Vagina (tissue), 2 donors: ENCODE data around the gene MPRIP. TPM values are rescaled to one million over a fixed set of nuclear protein-coding genes. Genes with fewer than 3 reads are reported as not detected.
"Not testable (repeated sequence)": the region's sequence is repeated elsewhere in the genome, so short reads cannot be mapped to it uniquely, and the experiment has no call there.

Experiments
- DNase-seq, 2 donors: peaks; one replicate each; pipeline ENCODE4 v3.0.0-alpha.2; 2017; ENCODE audit errors: extremely low spot score in 2 of 2
- H3K27ac ChIP-seq: fragments of 200-600 bp; sonication (generic); one replicate; pipeline ENCODE4 v1.5.1; 2019
- H3K27me3 ChIP-seq: fragments of 200-600 bp; sonication (generic); one replicate; pipeline ENCODE4 v1.5.1; 2019
- H3K36me3 ChIP-seq, 2 donors: fragments of 200-600 bp; sonication (generic); one replicate each; pipeline ENCODE4 v1.5.1; 2017 to 2019
- H3K4me1 ChIP-seq: fragments of 200-600 bp; sonication (generic); one replicate; pipeline ENCODE4 v1.5.1; 2019
- H3K4me3 ChIP-seq, 2 donors: fragments of 200-600 bp; sonication (generic); 1 replicate in 1 of 2; 2 replicates in 1 of 2; pipeline ENCODE4 v1.5.1; 2016 to 2019
- H3K9me3 ChIP-seq: fragments of 200-600 bp; sonication (generic); one replicate; pipeline ENCODE4 v1.5.1; 2019
- POLR2A ChIP-seq, 2 donors: fragments of 450-650 bp; IDR thresholded peaks; one replicate each; pipeline ENCODE4 v1.6.1; 2017; ENCODE audit warnings: antibody characterized with exemption in 2 of 2, mild to moderate bottlenecking in 2 of 2, moderate library complexity in 2 of 2
- POLR2AphosphoS5 ChIP-seq, 2 donors: sonication (generic); formaldehyde crosslinking; IDR thresholded peaks; one replicate each; pipeline ENCODE4 v1.9.0; 2017; ENCODE audit warnings: antibody characterized with exemption in 2 of 2, mild to moderate bottlenecking in 2 of 2, low read depth in 1 of 2; ENCODE audit not compliant: insufficient read depth in 1 of 2
- intact Hi-C: fragments of 100-400 bp; cut with DNase I; formaldehyde crosslinking; loops from one replicate; pipeline ENCODE4 v1.15.1; 2023
- total RNA-seq: library from RNA; depleted of rRNA; stranded (reverse); fragments of >200 nt; gene quantifications from one replicate; pipeline ENCODE4 v1.2.3, GENCODE V29; 2016
- TF ChIP-seq, protein P1 (sequence below), 3 experiments: fragments of 450-650 bp in 2 of 3; fragments of 200-600 bp in 1 of 3; sonication (generic) in 1 of 3; IDR thresholded peaks; one replicate each; pipeline ENCODE4 v1.5.1; 2017 to 2019; ENCODE audit warnings: antibody characterized with exemption in 3 of 3, mild to moderate bottlenecking in 2 of 3, moderate library complexity in 2 of 3

The MPRIP gene, protein sequence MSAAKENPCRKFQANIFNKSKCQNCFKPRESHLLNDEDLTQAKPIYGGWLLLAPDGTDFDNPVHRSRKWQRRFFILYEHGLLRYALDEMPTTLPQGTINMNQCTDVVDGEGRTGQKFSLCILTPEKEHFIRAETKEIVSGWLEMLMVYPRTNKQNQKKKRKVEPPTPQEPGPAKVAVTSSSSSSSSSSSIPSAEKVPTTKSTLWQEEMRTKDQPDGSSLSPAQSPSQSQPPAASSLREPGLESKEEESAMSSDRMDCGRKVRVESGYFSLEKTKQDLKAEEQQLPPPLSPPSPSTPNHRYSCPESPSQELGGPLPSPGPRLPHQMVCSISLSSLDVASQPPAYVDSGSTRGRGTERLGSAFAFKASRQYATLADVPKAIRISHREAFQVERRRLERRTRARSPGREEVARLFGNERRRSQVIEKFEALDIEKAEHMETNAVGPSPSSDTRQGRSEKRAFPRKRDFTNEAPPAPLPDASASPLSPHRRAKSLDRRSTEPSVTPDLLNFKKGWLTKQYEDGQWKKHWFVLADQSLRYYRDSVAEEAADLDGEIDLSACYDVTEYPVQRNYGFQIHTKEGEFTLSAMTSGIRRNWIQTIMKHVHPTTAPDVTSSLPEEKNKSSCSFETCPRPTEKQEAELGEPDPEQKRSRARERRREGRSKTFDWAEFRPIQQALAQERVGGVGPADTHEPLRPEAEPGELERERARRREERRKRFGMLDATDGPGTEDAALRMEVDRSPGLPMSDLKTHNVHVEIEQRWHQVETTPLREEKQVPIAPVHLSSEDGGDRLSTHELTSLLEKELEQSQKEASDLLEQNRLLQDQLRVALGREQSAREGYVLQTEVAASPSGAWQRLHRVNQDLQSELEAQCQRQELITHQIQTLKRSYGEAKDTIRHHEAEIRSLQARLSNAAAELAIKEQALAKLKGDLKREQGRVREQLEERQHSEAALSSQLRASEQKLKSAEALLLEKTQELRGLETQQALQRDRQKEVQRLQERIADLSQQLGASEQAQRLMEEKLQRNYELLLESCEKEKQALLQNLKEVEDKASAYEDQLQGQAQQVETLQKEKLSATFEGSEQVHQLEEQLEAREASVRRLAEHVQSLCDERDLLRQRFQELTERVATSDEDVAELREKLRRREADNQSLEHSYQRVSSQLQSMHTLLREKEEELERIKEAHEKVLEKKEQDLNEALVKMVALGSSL (N-terminal part only)
- 202 TPM for total RNA-seq

DNA sequence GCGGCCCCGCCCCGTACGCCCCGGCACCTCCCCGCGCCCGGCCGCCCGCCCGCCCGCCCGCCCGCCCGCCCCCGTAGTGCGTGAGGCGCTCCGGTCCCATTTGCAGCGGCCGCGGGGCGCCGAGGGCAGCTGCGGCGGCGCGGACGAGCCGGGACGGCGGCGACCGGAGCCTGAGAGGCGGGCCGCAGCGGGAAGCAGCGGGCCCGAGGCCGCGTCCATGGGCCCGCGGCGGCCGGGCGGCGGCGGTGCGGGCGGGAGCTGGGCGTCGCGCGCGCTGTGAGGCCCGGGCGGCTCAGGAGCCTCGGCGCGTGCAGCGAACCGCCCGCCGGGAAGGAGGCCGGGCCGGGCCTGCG is at the start of gene MPRIP:
Gene MPRIP (plus strand): TSS at position 74 of the 353 bp plus-strand sequence. CDS start 392 bp downstream, outside the sequence.
- Histone ChIP-seq H3K9me3 (no peaks in the 10 kb centered on the region), H3K4me3 (peak within 1 kb of the TSS; percentile 69 to 78), H3K27me3 (no peaks in the 10 kb centered on the region), H3K4me1 (peaks cover 57% of the 10 kb centered on the region), H3K36me3 (no peaks in the 10 kb centered on the region), H3K27ac (peak within 1 kb of the TSS; percentile 88)
- intact Hi-C loops, result loop anchor here (10.0 kb wide), 1 partner anchor 62 kb away; no protein-coding TSS in a partner anchor
- TF ChIP-seq POLR2A (IDR thresholded peaks at IDR 0.05) (no peak), POLR2AphosphoS5 (IDR thresholded peaks at IDR 0.05; ENCODE audit: insufficient read depth in 1 of 2, low read depth in 1 of 2) (no peak)
- TF ChIP-seq, protein P1, sequence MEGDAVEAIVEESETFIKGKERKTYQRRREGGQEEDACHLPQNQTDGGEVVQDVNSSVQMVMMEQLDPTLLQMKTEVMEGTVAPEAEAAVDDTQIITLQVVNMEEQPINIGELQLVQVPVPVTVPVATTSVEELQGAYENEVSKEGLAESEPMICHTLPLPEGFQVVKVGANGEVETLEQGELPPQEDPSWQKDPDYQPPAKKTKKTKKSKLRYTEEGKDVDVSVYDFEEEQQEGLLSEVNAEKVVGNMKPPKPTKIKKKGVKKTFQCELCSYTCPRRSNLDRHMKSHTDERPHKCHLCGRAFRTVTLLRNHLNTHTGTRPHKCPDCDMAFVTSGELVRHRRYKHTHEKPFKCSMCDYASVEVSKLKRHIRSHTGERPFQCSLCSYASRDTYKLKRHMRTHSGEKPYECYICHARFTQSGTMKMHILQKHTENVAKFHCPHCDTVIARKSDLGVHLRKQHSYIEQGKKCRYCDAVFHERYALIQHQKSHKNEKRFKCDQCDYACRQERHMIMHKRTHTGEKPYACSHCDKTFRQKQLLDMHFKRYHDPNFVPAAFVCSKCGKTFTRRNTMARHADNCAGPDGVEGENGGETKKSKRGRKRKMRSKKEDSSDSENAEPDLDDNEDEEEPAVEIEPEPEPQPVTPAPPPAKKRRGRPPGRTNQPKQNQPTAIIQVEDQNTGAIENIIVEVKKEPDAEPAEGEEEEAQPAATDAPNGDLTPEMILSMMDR (IDR thresholded peaks at IDR 0.05), result no peak
- DNase-seq, result no peak

DNA sequence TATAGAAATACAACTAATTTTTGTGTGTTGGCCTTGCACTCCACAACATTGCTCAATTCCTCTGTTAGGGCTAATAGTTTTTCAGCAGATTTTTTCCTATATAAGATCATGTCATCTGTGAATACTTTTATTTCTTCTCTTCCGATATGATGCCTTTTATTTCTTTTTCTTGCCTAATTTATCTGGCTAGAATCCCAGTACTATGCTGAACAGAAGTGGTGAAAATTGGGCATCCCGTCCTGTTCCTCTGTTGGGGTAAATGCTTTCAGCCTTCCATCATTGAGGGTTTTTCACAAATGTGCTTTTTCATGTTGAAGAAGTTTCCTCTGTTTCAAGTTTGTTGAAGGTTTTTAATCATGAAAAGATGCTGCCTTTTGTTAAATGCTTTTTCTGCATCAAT is 47.6 kb upstream of the MPRIP start:
- Histone ChIP-seq H3K27me3 (no peaks in the 10 kb centered on the region), H3K9me3 (no peaks in the 10 kb centered on the region), H3K36me3 (no peaks in the 10 kb centered on the region), H3K4me3 (no peak overlapping the region), H3K27ac (no peak overlapping the region), H3K4me1 (no peaks in the 10 kb centered on the region)
- DNase-seq, result no peak
- TF ChIP-seq POLR2AphosphoS5 (IDR thresholded peaks at IDR 0.05; ENCODE audit: insufficient read depth in 1 of 2, low read depth in 1 of 2), result no peak
- no peak for TF ChIP-seq POLR2A (IDR thresholded peaks at IDR 0.05)
- TF ChIP-seq, protein P1 (IDR thresholded peaks at IDR 0.05), result no peak
- intact Hi-C loops, result no loop called here

DNA sequence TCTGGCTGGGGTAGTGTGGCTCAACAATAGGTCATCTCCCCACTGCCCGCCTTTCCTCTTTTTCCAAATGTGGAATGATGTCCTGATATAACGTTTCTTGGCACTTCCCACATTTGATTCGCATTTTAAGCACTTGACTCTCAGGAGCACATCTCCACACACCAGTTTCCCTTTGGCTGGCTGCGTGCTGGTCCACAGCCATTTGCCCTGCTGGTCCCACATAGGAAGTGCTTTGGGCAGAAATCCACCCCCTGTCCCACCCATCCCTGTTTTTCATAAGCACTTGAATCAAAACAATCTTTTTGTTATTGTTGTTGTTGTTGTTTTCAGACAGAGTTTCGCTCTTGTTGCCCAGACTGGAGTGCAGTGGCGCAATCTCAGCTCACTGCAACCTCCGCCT is 46.3 kb upstream of the MPRIP start:
- no peaks in the 10 kb centered on the region for H3K9me3 ChIP-seq
- no peaks in the 10 kb centered on the region for H3K36me3 ChIP-seq
- H3K27me3 ChIP-seq, result no peaks in the 10 kb centered on the region
- TF ChIP-seq POLR2A (IDR thresholded peaks at IDR 0.05), result no peak
- no peak for TF ChIP-seq POLR2AphosphoS5 (IDR thresholded peaks at IDR 0.05; ENCODE audit: insufficient read depth in 1 of 2, low read depth in 1 of 2)
- TF ChIP-seq, protein P1 (IDR thresholded peaks at IDR 0.05), result no peak
- H3K4me1 ChIP-seq, result no peaks in the 10 kb centered on the region
- DNase-seq, result no peak
- intact Hi-C loops, result no loop called here
- no peak overlapping the region for H3K27ac ChIP-seq
- no peak overlapping the region for H3K4me3 ChIP-seq

- H3K27ac ChIP-seq, H3K36me3 ChIP-seq, H3K4me3 ChIP-seq, H3K27me3 ChIP-seq, intact Hi-C loops, H3K9me3 ChIP-seq, DNase-seq, H3K4me1 ChIP-seq: not testable (repeated sequence)
These were observed 45.5 kb upstream of the MPRIP start for GRCh38 chr17:16996726-16997125.
